Measurements from ENCODE around the gene GAD1. TPM values are rescaled to one million over a fixed set of nuclear protein-coding genes. Genes with fewer than 3 reads are reported as not detected.

Gene GAD1
- total and polyA plus RNA-seq, 2 donors (not counting 3 experiments of a cell fraction or from before 2014, with no cell fraction given): 0.60 to 0.62 TPM

DNA sequence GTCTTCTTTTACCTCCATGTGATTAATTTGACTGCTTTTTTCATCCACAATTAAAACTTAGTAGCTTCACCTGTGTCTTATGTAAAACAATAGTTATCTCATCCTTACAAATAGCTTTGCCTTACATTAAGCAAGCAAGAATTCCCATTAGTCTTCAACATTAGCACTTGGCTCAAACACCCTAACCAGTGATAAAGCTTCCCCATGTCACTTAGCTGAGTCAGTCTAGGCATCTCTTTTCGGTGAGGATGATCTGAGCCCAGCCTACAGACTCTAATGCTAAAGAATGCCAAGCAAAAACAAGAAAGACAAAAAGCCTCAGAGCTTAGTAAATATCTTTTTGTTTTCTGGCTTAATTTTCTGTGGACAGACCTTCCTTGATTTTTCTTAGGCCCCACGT is 26.1 kb downstream of the GAD1 start:
- H3K27me3 ChIP-seq (ENCODE audit: control insufficient read depth in 2 of 2, insufficient read depth in 2 of 2, low read length in 2 of 2): peaks cover 2 to 12% of the 10 kb centered on the region in 2 experiments
- no TSS peak for BruUV-seq (replicated peaks)
- ChIA-PET POLR2A (interaction anchor here (0.6 kb wide), 1 partner anchor 232 kb away, joined by 3 read pairs; no protein-coding TSS in a partner anchor), CTCF (interaction anchor here (1.2 kb wide), 1 partner anchor 19 kb away, joined by 3 read pairs; no protein-coding TSS in a partner anchor)
- H4K20me1 ChIP-seq (replicated peaks; ENCODE audit: control insufficient read depth, extremely low read depth, insufficient read depth, low read length): no peaks in the 10 kb centered on the region
- no peaks in the 10 kb centered on the region for H3K9me3 ChIP-seq (replicated peaks; ENCODE audit: control insufficient read depth, insufficient read depth, low read length)
- no peaks in the 10 kb centered on the region for H3K9me1 ChIP-seq (replicated peaks; ENCODE audit: control insufficient read depth, extremely low read depth, insufficient read depth, low read length)
- intact Hi-C loops (cut with micrococcal nuclease) (no loop called here), dilution Hi-C loops (cut with MboI; ENCODE audit: extremely low pct_ligation_motif_present, low sequenced_read_pairs) (no loop called here)
- H3K79me2 ChIP-seq (ENCODE audit: control insufficient read depth, insufficient read depth, low read length): no peaks in the 10 kb centered on the region
- DNase-seq (ENCODE audit: low read depth, low spot score) (no peak), FAIRE-seq (no peak)
- H3K4me1 ChIP-seq (ENCODE audit: control insufficient read depth, extremely low read depth, insufficient read depth, low read length): peaks cover 8% of the 10 kb centered on the region
- H3K27ac ChIP-seq (ENCODE audit: insufficient read depth, low read depth, low read length): no peak overlapping the region
- H3K4me3 ChIP-seq (replicated peaks in 1 of 3; ENCODE audit: insufficient read depth in 1 of 3, low read depth in 1 of 3, low read length in 3 of 3): no peak overlapping the region
- no peak overlapping the region for H2AFZ ChIP-seq (ENCODE audit: low read depth, low read length)
- no peak overlapping the region for H3K9ac ChIP-seq (replicated peaks; ENCODE audit: extremely low read depth, insufficient read depth, low read length)
- H3K4me2 ChIP-seq (ENCODE audit: insufficient read depth, low read length): no peak overlapping the region
- H3K36me3 ChIP-seq (ENCODE audit: control insufficient read depth in 2 of 2, extremely low read depth in 1 of 2, insufficient read depth in 2 of 2, low read length in 2 of 2): no peaks in the 10 kb centered on the region
- TF ChIP-seq, protein P1, sequence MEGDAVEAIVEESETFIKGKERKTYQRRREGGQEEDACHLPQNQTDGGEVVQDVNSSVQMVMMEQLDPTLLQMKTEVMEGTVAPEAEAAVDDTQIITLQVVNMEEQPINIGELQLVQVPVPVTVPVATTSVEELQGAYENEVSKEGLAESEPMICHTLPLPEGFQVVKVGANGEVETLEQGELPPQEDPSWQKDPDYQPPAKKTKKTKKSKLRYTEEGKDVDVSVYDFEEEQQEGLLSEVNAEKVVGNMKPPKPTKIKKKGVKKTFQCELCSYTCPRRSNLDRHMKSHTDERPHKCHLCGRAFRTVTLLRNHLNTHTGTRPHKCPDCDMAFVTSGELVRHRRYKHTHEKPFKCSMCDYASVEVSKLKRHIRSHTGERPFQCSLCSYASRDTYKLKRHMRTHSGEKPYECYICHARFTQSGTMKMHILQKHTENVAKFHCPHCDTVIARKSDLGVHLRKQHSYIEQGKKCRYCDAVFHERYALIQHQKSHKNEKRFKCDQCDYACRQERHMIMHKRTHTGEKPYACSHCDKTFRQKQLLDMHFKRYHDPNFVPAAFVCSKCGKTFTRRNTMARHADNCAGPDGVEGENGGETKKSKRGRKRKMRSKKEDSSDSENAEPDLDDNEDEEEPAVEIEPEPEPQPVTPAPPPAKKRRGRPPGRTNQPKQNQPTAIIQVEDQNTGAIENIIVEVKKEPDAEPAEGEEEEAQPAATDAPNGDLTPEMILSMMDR (IDR thresholded peaks at IDR 0.05; ENCODE audit: extremely low read depth in 1 of 2, insufficient read depth in 1 of 2, low read depth in 1 of 2, low read length in 2 of 2): no peak
- TF ChIP-seq JUN (IDR thresholded peaks at IDR 0.05; ENCODE audit: borderline replicate concordance, insufficient read depth, insufficient read length, low read depth) (no peak), POLR2AphosphoS5 (IDR thresholded peaks at IDR 0.05; ENCODE audit: insufficient read depth, low read depth, low read length) (no peak), GATA2 (IDR thresholded peaks at IDR 0.05; ENCODE audit: insufficient read depth, insufficient read length, low read depth, low read length) (no peak), MYC (IDR thresholded peaks at IDR 0.05; ENCODE audit: low read depth, low read length) (no peak), POLR2A (IDR thresholded peaks at IDR 0.05; ENCODE audit: low read depth, low read length) (no peak), EZH2 (IDR thresholded peaks at IDR 0.05; ENCODE audit: borderline replicate concordance, low read depth, low read length, severe bottlenecking) (no peak), FOS (IDR thresholded peaks at IDR 0.05; ENCODE audit: borderline replicate concordance, insufficient read depth, low read length) (no peak)
- TF ChIP-seq, protein P2, sequence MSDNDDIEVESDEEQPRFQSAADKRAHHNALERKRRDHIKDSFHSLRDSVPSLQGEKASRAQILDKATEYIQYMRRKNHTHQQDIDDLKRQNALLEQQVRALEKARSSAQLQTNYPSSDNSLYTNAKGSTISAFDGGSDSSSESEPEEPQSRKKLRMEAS (IDR thresholded peaks at IDR 0.05; ENCODE audit: insufficient read depth, insufficient read length): no peak
